Epithelial cell of prostate (primary cell): ENCODE measurements around the gene SMG6.
A peak's percentile ranks its signal among the peaks of the same experiment; 100 is the strongest.

Experiments used
- DNase-seq: peaks from one replicate; pipeline ENCODE4 v3.0.0-alpha.2; 2011; ENCODE audit warnings: low read depth, low spot score
- H3K27ac ChIP-seq: fragments of 450-650 bp; 2 replicates; pipeline ENCODE4 v1.5.1; 2017; ENCODE audit warnings: mild to moderate bottlenecking

The SMG6 gene

GRCh38 chr17:2041561-2042389, 261.8 kb downstream of the SMG6 start, which contains the start of gene OVCA2:
OVCA2 (plus strand) TSS chr17:2042022; CDS start chr17:2042048, 26 bp downstream.
- H3K27ac ChIP-seq = peak within 1 kb of the TSS; percentile 78
- DNase-seq = peak; percentile 51

GRCh38 chr17:2040942-2041560, 262.5 kb downstream of the SMG6 start:
- no peak overlapping the region for H3K27ac ChIP-seq
- DNase-seq = no peak

GRCh38 chr17:2040219-2040827, 263.3 kb downstream of the SMG6 start:
- no peak overlapping the region for H3K27ac ChIP-seq
- DNase-seq = no peak

- H3K27ac ChIP-seq = no peak overlapping the region
- DNase-seq = no peak
Observed at GRCh38 chr17:2037155-2037554, 266.4 kb downstream of the SMG6 start.

DNA sequence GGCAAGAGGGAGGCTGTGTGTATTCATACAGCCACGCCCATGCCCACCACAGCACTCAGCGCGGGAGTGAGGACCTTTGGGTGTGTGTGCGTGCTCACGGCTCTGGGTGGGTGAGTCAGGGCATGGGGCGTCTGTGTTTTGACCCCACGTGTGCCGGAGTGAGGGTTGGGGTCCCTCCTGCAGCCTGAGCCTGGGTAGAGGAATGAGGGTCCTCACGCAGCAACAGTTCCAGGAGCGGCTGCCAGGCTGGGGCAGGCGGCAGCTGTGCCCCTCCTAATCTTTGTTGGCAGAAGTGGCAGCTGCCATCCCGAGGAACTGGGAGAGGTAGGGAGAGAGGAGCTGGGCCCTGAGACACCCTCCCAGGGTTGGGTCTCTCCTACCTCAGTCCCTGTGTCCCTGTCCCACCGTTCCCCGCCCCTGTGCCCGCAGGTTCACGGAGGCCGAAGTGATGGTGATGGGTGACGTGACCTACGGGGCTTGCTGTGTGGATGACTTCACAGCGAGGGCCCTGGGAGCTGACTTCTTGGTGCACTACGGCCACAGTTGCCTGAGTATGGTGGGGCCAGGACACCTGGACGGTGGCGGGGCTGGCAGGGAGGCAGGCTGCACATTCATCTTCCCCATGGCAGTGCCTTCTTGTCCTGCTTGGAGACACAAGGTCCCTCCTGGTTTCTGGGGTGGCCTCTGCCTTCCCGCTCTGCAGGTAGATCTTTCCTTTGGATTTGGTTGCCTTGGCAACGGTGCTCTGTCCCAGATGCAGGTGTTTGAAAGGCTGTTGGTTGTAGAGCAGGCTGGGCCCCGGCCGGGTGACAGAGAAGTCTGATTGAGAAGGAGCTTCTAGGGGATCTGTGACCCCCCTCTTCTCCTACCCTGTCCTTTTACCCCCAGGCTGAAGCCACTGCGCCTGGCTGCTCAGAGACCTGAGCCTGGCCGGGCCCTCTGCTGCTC, 267.8 kb downstream of the SMG6 start:
- no peak overlapping the region for H3K27ac ChIP-seq
- DNase-seq = no peak

GRCh38 chr17:2034806-2035540, 268.6 kb downstream of the SMG6 start:
- no peak for DNase-seq

GRCh38 chr17:2034157-2034556, 269.4 kb downstream of the SMG6 start:
- DNase-seq = no peak
- H3K27ac ChIP-seq = no peak overlapping the region

More at GRCh38 chr17:2034806-2035540, 268.6 kb downstream of the SMG6 start:
- no peak overlapping the region for H3K27ac ChIP-seq

- DNase-seq = no peak
- no peak overlapping the region for H3K27ac ChIP-seq
Observed at GRCh38 chr17:2033153-2033552, 270.4 kb downstream of the SMG6 start.

DNA sequence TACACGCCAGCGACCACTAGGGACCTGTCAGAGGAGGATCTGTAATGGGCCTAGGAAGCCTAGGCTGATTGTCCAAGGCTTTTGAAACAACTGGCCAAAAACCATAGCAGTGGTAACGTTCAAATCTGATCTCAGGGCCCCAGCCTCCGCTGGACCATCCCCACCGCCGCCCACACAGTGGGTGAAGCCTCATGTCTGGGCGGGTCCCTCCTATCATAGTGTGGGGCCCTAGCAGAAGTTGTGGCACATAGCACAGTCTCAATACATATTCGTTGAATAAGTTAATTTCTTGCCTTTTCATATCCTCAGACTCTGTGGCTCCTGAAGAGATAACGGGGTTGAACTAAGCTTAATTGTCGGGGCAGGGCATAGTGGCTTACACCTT, 272.8 kb downstream of the SMG6 start:
- no peak overlapping the region for H3K27ac ChIP-seq
- DNase-seq = no peak

- H3K27ac ChIP-seq = no peak within 1 kb of the TSS
- peak; percentile 40 for DNase-seq
Observed at GRCh38 chr17:2029911-2030778, 273.4 kb downstream of the SMG6 start, which contains the start of gene DPH1. DPH1 (plus strand) TSS chr17:2030153; CDS start chr17:2030170, 17 bp downstream.

GRCh38 chr17:2028737-2029136, 274.8 kb downstream of the SMG6 start:
- DNase-seq = no peak
- no peak overlapping the region for H3K27ac ChIP-seq

DNA sequence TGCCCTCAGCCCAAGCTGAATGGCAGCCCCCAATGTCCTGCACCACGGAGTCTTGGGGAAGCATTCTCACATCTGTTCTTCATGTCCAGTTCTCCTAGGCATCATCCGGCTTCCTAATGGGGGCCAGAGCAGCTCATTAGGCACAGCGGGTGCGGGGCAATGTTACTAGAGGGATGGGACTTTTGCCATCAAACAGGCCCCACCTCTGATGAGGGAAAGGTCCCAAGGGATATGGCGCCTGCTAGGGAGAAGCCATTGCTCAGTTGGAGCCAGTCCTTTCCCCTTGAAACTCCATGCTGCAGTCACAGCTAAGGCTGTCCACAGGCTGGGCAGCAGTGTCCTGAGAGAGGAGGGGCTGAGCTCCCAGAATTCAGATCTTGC, 275.4 kb downstream of the SMG6 start:
- DNase-seq = no peak
- no peak overlapping the region for H3K27ac ChIP-seq

DNA sequence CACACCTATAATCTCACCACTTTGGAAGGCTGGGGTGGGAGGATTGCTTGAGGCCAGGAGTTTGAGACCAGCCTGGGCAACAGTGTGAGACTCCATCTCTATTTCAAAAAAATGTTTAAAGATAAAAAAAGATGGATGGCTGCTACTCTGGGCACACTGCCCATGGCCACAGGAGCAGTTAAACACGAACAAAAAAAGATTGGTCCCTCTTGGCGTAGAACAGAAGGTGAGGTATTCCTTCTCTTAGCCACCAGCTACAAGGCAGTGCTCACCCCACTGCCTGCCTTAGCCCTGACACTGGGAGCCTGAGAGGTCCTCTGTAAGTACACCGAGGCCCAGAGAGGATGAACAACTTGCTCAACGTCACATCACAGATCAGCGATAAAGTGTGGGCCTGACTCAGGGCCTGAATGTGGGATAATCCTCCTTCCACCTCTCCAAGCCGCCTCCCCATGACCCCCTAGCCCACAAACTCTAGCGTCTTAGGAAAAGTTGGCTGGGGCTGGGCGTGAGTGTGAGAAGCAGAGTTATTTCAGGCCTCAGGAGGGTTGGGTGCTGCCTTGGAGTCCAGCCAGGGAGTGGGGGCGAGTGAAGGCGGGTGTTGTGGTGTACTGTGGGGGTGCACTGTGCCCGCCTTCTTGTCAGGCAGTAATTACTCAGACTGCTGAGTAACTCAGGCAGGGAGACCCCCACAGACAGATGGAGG, 275.9 kb downstream of the SMG6 start:
- DNase-seq = no peak

GRCh38 chr17:2025622-2026309, 277.8 kb downstream of the SMG6 start:
- DNase-seq = no peak
- no peak overlapping the region for H3K27ac ChIP-seq

More for the DNA sequence above, 275.9 kb downstream of the SMG6 start:
- H3K27ac ChIP-seq = no peak overlapping the region

- DNase-seq = peak; percentile 53
- H3K27ac ChIP-seq = no peak within 1 kb of the TSS
Observed at GRCh38 chr17:2025220-2025621, 278.4 kb downstream of the SMG6 start, which contains the start of gene RTN4RL1. RTN4RL1 (minus strand) TSS chr17:2025334; CDS start chr17:2024865, 469 bp downstream.

DNA sequence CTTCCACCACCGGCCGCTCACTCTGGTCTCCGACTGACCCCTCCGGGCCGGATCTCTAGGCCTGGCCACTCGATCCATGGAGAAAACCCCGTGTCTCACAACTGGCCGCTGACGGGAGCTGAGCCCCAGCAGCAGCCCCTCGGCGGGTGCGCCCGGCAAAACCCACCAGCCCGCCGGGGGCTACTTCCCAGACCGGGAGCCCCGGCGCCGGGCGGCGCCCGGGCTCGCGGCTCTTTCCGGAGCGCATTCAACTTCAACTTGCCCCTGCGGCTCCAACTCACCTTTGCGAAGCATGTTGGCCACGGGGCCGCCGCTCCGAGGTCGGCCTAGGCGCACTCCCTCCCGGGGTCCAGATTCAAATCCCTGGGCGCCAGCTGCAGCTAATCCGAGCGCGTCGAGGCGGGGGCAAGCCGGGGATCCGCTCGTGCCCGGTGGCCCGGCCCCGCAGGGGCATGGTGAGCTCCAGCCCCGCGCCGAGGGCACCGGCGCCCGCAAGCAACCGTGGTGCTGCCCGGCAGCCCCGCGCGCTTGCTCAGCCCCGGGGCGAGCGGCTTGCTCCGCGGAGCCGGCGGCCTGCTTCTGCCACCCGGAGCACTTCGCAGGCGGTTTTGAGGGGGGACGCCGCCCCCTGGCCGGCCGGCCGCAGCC, 278.9 kb downstream of the SMG6 start:
- no peak overlapping the region for H3K27ac ChIP-seq
- no peak for DNase-seq
